ENCODE results near the gene CDH2.

GRCh38 chr18:28151434-28151833, 25.5 kb downstream of the CDH2 start:
- no peak for TF ChIP-seq EZH2 (IDR thresholded peaks at IDR 0.05; ENCODE audit: borderline replicate concordance, low read depth, low read length, poor library complexity, severe bottlenecking)
- TF ChIP-seq CTCF (conservative IDR thresholded peaks at IDR 0.05; ENCODE audit: low read depth, low read length) = no peak

All from A673 (cell line).